Testis (tissue), 2 donors: ENCODE data around the gene EVC.

Experiments used
- CTCF ChIP-seq, 3 experiments: fragments of 450-650 bp in 2 of 3; fragments of 200-600 bp in 1 of 3; sonication (generic) in 1 of 3; IDR thresholded peaks; one replicate each; pipeline ENCODE4 v1.5.1; 2016 to 2019; ENCODE audit warnings: antibody characterized with exemption in 3 of 3, mild to moderate bottlenecking in 2 of 3, moderate library complexity in 1 of 3
- POLR2A ChIP-seq: fragments of 450-650 bp; IDR thresholded peaks from one replicate; pipeline ENCODE4 v1.6.1; 2017; ENCODE audit warnings: antibody characterized with exemption, mild to moderate bottlenecking, moderate library complexity

GRCh38 chr4:5713861-5714260 lies 2.9 kb downstream of the EVC start:
- TF ChIP-seq CTCF (IDR thresholded peaks at IDR 0.05) = no peak
- no peak for TF ChIP-seq POLR2A
